Transverse colon (tissue), 3 donors: ENCODE results near the gene KIAA1217.

ENCODE experiments used
- CTCF ChIP-seq, 5 experiments: fragments of 200-600 bp in 3 of 5; fragments of 450-650 bp in 2 of 5; sonication (generic) in 3 of 5; IDR thresholded peaks; 1 replicate in 2 of 5; 2 replicates in 3 of 5; pipeline ENCODE4 v1.5.1; 2016 to 2017; ENCODE audit warnings: antibody characterized with exemption in 5 of 5, inconsistent platforms in 3 of 5, mild to moderate bottlenecking in 2 of 5, moderate library complexity in 1 of 5
- EP300 ChIP-seq: sonication (generic); formaldehyde crosslinking; IDR thresholded peaks from one replicate; pipeline ENCODE4 v1.6.1; 2017; ENCODE audit warnings: antibody characterized with exemption, low read depth

GRCh38 chr10:24209946-24210491, 1.1 kb downstream of the KIAA1217 start:
- no peak for TF ChIP-seq CTCF (IDR thresholded peaks at IDR 0.05)
- no peak for TF ChIP-seq EP300
